GM23338 (cell line): ENCODE measurements around the gene CENPN.

Source experiments
- CREB1 ChIP-seq: fragments of 250-450 bp; sonication (Bioruptor Pico); IDR thresholded peaks from 2 replicates; pipeline ENCODE4 v1.5.0; 2020; ENCODE audit warnings: low read depth, mild to moderate bottlenecking, moderate library complexity
- EZH2 ChIP-seq: fragments of 200-600 bp; sonication (generic); IDR thresholded peaks from one replicate; pipeline ENCODE4 v1.8.0; 2017; ENCODE audit warnings: antibody characterized with exemption, mild to moderate bottlenecking, low read depth; ENCODE audit not compliant: unreplicated experiment
- EZH2phosphoT487 ChIP-seq: fragments of 200-600 bp; sonication (generic); IDR thresholded peaks from one replicate; pipeline ENCODE4 v1.8.1; 2018; ENCODE audit warnings: antibody characterized with exemption; ENCODE audit not compliant: unreplicated experiment
- JUNB ChIP-seq: IDR thresholded peaks from one replicate; pipeline ENCODE4 v1.6.1; 2016; ENCODE audit warnings: antibody characterized with exemption; ENCODE audit not compliant: unreplicated experiment
- NANOG ChIP-seq: IDR thresholded peaks from 2 replicates; pipeline ENCODE4 v1.6.1; 2016; ENCODE audit warnings: antibody characterized with exemption, borderline replicate concordance
- POLR2AphosphoS5 ChIP-seq: IDR thresholded peaks from 2 replicates; pipeline ENCODE4 v1.6.1; 2016; ENCODE audit warnings: antibody characterized with exemption, low read depth
- ZNF331 ChIP-seq: fragments of 250-450 bp; sonication (Bioruptor Pico); IDR thresholded peaks from 2 replicates; pipeline ENCODE4 v1.5.0; 2020; ENCODE audit warnings: low read depth, mild to moderate bottlenecking, moderate library complexity
- TF ChIP-seq, protein P1 (sequence below), 2 experiments: fragments of 200-600 bp in 1 of 2; sonication (generic) in 1 of 2; conservative IDR thresholded peaks; 2 replicates each; pipeline versions ENCODE4 v1.5.1 to v1.6.1; 2016 to 2017; ENCODE audit warnings: antibody characterized with exemption in 2 of 2, low read depth in 2 of 2, mild to moderate bottlenecking in 2 of 2, moderate library complexity in 1 of 2
- TF ChIP-seq, protein P2 (sequence below): IDR thresholded peaks from 2 replicates; pipeline ENCODE4 v1.6.1; 2016; ENCODE audit warnings: antibody characterized with exemption
- TF ChIP-seq, protein P3 (sequence below): IDR thresholded peaks from one replicate; pipeline ENCODE4 v1.6.1; 2018; ENCODE audit warnings: antibody characterized with exemption; ENCODE audit not compliant: unreplicated experiment

- TF ChIP-seq, protein P1, sequence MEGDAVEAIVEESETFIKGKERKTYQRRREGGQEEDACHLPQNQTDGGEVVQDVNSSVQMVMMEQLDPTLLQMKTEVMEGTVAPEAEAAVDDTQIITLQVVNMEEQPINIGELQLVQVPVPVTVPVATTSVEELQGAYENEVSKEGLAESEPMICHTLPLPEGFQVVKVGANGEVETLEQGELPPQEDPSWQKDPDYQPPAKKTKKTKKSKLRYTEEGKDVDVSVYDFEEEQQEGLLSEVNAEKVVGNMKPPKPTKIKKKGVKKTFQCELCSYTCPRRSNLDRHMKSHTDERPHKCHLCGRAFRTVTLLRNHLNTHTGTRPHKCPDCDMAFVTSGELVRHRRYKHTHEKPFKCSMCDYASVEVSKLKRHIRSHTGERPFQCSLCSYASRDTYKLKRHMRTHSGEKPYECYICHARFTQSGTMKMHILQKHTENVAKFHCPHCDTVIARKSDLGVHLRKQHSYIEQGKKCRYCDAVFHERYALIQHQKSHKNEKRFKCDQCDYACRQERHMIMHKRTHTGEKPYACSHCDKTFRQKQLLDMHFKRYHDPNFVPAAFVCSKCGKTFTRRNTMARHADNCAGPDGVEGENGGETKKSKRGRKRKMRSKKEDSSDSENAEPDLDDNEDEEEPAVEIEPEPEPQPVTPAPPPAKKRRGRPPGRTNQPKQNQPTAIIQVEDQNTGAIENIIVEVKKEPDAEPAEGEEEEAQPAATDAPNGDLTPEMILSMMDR (conservative IDR thresholded peaks at IDR 0.05; ENCODE audit: low read depth in 2 of 2): no peak
- TF ChIP-seq CREB1 (no peak), POLR2AphosphoS5 (no peak), EZH2phosphoT487 (no peak), ZNF331 (CRISPR knock-in tag) (no peak), EZH2 (no peak), NANOG (no peak), JUNB (no peak)
- TF ChIP-seq, protein P2, sequence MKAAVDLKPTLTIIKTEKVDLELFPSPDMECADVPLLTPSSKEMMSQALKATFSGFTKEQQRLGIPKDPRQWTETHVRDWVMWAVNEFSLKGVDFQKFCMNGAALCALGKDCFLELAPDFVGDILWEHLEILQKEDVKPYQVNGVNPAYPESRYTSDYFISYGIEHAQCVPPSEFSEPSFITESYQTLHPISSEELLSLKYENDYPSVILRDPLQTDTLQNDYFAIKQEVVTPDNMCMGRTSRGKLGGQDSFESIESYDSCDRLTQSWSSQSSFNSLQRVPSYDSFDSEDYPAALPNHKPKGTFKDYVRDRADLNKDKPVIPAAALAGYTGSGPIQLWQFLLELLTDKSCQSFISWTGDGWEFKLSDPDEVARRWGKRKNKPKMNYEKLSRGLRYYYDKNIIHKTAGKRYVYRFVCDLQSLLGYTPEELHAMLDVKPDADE: no peak
- TF ChIP-seq, protein P3, sequence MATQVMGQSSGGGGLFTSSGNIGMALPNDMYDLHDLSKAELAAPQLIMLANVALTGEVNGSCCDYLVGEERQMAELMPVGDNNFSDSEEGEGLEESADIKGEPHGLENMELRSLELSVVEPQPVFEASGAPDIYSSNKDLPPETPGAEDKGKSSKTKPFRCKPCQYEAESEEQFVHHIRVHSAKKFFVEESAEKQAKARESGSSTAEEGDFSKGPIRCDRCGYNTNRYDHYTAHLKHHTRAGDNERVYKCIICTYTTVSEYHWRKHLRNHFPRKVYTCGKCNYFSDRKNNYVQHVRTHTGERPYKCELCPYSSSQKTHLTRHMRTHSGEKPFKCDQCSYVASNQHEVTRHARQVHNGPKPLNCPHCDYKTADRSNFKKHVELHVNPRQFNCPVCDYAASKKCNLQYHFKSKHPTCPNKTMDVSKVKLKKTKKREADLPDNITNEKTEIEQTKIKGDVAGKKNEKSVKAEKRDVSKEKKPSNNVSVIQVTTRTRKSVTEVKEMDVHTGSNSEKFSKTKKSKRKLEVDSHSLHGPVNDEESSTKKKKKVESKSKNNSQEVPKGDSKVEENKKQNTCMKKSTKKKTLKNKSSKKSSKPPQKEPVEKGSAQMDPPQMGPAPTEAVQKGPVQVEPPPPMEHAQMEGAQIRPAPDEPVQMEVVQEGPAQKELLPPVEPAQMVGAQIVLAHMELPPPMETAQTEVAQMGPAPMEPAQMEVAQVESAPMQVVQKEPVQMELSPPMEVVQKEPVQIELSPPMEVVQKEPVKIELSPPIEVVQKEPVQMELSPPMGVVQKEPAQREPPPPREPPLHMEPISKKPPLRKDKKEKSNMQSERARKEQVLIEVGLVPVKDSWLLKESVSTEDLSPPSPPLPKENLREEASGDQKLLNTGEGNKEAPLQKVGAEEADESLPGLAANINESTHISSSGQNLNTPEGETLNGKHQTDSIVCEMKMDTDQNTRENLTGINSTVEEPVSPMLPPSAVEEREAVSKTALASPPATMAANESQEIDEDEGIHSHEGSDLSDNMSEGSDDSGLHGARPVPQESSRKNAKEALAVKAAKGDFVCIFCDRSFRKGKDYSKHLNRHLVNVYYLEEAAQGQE: no peak
Measured at GRCh38 chr16:80990978-80991377, 16.0 kb upstream of the CENPN start.
